Dermis blood vessel endothelial cell (primary cell): ENCODE data around the gene TPRA1. TPM values are rescaled to one million over a fixed set of nuclear protein-coding genes. Genes with fewer than 3 reads are reported as not detected.
A peak's percentile ranks its signal among the peaks of the same experiment; 100 is the strongest.
"Not testable (repeated sequence)": the region's sequence is repeated elsewhere in the genome, so short reads cannot be mapped to it uniquely, and the experiment has no call there.

Source experiments
- DNase-seq: peaks from one replicate; pipeline ENCODE4 v3.0.0; 2010
- total RNA-seq: library from RNA; depleted of rRNA; stranded (reverse); fragments of >200 nt; gene quantifications from 2 replicates; pipeline ENCODE4 v1.2.3, GENCODE V29; 2014

TPRA1 gene
- total RNA-seq, 1 donor from 2014 or later, result 48.3 TPM

DNA sequence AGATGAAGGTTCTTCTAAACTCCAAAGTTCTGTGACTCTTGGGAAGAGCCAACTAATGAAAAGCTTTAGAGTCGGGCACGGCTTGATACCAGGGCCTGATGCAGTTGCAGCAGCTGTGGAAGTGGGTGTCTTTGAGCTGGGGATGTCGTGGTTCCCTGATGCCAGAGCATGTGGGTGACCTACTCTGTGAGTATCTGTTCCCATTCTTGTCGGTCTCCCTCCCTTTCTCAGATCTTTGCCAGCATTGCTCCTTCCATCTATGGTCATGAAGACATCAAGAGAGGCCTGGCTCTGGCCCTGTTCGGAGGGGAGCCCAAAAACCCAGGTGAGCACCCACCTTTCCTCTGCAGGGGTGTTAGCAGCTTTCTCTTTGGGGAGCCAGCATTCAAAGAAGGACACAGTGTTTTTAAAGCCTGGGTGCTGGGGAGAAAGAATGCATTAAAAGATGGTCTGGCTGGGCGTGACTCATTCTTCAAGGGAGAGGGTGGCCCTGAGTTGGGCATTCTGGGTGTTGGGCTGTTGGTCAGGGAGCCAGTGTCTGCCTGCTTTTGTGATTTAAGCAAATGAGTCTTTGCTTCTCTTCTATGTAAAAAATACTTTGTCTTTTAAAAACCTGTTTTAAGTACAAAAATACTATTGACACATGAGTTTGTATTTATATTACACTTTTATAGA, 25.2 kb upstream of the TPRA1 start:
- DNase-seq, result no peak

DNA sequence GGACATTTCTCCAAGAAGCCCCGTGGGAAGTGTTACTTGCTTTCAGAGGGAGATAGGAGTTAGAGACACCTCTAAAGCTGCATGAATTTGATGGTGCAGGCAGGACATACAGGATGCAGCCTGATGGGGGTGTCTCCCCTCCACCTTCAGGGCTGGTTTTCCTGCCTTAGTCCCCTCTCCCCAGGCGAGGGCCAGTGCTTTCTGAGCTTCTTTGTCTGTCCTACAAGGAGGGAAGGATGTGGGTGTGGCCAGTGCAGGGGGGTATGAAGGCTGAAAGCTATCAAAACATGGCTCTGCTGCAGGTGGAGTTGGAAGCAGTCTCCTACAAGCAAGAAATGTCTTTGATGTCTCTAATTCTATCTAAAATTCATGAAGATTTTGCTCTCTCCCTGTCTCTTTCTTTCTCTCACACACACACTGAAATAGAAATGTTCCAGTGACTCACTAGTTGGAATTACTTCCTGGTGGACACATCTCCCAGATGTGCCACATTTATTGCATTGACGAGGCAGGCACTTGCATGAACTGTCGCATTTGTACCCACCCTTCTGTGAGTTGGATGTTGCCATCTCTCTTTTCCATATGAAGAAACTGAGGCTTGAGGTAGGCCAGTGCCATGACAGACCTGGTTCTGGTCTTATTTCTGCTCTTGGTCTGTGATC, 24.5 kb upstream of the TPRA1 start:
- DNase-seq, result peak; percentile 11

DNA sequence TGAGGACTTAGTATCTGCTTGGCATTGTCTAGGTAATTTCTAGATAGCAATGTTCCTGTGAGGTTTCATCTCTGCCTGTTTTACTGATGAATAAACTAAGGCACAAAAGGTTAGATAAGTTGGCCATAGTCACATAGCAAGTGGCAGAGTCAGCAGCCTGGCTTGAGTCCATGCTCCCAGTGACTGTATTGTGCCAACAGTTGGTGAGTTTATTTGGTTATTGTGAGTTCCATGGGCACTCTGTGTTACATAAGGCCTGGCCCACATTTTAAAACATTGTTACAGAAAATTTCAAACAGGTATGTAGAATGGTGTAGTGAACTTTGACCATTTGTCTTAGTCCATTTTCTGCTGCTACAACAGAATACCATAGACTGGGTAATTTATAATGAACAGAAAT, 22.9 kb upstream of the TPRA1 start:
- no peak for DNase-seq

DNA sequence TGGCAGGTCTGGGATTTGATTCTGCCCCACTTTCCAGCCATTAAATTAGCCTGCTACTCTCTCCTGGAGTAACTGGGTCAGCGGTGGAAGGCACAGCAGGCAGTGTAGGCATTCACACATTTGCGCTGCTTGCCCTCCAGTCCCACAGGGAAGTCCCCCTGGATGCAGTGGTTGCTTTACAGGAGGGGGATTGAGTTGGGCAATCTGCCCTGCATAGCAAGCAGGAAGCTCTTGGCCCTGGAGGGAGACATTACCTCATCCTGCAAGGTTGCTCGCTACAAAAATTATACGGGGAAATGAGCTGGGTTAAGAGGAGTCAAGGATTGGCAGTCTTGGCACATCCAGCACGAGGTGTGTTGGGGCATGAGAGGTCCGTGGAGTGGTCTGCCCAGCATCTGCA, 22.4 kb upstream of the TPRA1 start:
- peak; percentile 52 for DNase-seq

DNA sequence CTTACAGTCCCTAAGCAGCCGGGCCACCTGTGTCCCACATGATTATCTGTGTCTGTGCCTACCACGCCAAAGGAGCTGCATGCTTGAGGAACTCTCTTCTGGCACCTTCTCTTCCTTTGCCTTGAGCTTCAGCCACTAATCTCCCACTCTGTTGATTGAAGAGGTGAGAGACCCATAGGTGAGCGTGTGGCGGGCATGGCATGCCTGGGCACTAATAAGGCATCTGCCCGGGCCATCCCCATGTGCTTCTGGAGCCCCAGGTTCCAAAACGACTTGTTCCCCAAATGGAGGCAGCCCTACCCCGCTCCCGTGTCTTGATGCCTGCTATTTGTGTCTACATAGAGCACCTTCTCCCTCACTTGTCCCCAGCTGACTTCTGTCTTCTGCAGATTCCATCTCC, 20.7 kb upstream of the TPRA1 start:
- DNase-seq, result no peak

DNA sequence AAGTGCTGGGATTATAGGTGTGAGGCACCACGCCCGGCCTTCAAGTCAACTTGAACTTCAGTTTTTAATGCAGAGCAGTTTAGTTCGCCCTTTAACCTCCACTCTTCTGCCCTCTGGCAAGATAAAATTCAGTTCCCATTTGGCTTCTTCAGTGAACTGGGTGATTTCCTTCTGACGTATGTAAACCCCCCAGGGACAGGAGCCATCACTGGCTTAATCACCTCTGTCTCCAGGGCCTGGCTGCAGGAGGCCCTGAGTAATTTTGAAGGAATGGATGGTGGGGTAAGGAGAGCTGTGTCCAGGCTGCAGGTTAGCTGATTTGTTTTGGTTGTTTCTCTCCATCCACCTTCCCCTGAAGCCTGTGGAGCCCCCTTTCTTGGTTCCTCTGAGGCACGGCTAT, 19.6 kb upstream of the TPRA1 start:
- DNase-seq, result no peak

DNA sequence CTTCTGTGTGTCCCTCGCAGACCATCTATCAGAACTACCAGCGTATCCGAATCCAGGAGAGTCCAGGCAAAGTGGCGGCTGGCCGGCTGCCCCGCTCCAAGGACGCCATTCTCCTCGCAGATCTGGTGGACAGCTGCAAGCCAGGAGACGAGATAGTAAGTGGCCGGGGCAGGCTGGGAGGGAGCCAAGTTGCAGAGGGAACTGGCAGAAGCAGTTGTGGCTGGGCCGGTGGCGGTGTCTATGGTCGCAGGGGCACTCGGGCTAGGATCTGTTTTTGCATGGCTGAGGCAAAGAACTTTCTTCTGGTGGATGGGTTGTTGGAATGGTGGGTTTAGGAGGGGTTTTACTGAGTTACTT, 17.8 kb upstream of the TPRA1 start:
- no peak for DNase-seq

DNA sequence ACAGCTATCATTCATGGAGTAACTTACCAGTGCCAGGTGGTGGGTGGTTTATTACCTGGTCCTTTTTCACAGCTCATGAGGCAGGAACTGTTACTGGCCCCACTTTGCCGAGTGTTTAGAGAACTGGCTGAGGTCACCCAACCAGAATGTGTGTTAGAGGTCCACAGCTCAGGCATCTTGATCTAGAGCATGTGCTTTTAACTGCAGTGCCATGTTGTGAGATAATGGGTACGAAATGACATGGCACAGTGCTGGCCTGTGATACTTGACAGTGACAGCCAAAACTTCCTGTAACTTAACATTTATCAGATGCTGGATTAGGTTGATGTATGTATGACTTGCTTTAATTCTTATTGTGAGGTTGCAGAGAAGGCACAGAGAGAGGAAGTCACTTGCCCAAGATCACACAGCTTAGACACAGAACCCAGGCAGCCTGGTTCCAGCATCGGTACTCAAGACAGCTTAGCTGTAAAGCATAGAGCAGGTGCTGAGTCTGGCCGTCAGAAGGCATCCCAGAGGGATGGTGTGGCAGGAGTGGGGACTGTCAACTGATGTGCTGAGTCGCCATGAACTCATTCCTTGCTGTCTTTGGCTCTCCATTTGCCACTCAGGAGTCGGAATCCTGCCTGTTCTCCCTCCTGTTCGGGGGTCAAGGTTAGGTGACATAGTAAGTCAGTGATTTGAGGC, 17.3 kb upstream of the TPRA1 start:
- DNase-seq, result no peak

DNA sequence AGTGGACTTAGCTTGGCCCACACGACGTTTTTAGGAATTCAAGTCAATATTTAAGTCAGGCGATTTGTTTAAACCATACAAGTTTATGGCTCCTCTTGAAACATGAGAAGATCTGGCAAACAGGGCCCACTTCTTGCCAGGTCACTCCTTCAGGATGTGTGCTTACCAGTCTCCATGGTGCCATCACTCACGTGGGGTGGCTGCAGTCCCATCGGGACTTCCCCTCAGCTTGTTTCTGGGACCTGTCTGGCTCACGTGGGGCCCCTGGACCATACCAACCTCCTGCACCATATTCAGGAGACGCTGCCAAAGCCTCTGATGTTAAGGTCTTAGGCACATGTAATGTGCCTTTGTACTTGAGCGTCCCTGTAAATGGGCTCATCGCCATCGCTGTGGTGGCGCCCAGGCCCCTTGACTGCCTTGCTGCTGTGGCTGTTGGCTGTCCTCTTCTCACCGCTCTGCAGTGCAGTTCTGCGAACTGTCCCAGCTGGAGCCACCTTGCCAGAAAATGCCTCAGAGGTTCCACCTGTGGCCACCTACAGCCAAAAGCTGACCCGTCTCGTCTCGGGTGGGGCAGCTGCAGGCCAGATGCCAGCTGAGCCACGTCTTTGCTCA, 16.6 kb upstream of the TPRA1 start:
- DNase-seq, result no peak

DNA sequence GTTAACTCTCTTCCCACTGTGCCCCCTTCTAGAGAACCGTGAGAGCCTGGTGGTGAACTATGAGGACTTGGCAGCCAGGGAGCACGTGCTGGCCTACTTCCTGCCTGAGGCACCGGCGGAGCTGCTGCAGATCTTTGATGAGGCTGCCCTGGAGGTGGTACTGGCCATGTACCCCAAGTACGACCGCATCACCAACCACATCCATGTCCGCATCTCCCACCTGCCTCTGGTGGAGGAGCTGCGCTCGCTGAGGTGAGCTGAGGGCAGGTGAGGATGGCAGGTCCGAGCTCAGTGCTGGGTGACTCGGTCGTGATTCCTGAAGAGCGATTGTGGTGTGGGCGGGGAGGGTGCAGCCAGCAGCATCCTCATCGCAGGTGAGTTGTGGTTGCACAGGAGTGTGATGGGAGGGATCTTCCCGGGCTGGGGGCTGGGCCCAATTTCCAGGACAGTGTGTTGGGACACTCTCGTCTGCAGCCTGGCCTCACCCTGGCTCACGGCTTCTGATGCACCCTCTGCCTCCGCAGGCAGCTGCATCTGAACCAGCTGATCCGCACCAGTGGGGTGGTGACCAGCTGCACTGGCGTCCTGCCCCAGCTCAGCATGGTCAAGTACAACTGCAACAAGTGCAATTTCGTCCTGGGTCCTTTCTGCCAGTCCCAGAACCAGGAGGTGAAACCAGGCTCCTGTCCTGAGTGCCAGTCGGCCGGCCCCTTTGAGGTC, 15.7 kb upstream of the TPRA1 start:
- DNase-seq, result no peak

DNA sequence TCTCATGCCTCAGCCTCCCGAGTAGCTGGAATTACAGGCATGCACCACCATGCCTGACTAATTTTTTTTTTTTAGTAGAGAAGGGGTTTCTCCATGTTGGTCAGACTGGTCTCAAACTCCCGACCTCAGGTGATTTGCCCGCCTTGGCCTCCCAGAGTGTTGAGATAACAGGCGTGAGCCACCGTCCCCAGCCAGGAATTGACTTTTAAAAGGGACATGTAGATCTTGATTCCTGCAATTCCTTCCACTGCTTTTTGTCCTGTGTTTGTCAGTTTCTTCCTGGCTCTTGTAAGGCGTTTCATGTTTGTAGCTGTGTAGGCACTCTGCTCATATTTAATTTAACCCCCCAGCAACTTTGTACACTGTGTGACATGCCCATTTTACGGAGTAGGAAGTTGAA, 15.0 kb upstream of the TPRA1 start:
- DNase-seq, result not testable (repeated sequence)

DNA sequence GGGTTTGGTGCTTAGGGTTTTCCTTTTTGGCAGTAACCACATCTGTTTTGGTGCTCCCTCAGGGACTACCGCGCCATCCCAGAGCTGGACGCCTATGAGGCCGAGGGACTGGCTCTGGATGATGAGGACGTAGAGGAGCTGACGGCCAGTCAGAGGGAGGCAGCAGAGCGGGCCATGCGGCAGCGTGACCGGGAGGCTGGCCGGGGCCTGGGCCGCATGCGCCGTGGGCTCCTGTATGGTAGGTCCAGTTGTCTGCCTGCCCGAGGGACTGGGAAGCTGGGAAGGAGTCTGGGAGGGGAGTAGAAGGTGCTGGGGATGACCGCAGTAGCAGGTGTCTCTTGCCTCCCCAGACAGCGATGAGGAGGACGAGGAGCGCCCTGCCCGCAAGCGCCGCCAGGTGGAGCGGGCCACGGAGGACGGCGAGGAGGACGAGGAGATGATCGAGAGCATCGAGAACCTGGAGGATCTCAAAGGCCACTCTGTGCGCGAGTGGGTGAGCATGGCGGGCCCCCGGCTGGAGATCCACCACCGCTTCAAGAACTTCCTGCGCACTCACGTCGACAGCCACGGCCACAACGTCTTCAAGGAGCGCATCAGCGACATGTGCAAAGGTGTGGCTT, 14.1 kb upstream of the TPRA1 start:
- no peak for DNase-seq

DNA sequence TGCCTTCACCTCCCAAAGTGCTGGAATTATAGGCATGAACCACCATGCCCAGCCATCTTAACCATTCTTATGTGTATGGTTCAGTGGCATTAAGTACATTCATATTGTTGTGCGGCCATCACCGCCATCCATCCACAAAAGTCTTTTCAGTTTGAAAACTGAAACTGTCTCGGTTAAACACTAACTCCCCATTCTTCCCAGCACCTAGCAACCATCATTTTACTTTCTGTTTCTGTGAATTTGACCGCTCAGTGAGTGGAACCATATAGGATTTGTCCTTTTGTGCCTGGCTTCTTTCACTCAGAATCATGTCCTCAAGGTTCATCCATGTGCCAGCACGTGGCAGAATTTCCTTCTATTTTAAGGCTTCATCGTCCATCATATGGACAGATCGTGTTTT, 13.5 kb upstream of the TPRA1 start:
- no peak for DNase-seq

DNA sequence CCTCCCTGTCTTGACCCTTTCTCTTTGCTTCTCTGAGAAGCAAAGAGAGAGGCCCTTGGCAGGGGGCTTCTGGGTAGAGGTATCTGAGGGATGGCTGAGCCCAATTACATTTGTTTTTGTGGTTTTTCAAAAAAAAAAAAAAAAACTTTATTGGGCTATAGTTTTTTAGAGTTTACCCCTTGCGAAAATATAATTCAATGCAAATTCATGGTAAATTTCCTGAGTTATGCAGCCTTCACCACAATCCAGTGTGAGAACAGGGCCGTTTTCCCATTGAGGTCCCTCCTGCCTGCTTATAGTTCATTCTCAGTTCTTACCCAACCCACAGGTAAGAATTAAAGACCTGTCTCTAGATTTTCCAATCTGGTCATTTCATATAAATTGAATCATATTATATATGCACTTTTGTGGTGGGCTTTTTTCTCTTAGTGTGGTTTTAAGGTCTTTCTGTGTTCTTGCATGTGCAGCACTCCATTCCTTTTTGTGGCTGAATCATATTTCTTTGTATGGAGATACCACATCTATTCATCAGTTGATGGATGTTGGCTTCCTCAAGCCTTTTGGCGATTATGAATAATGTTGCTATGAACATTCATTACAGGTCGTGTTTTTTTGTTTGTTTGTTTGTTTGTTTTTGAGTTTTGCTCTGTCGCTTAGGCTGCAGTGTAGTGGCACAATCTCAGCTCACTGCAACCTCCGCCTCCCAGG, 10.4 kb upstream of the TPRA1 start:
- no peak for DNase-seq

DNA sequence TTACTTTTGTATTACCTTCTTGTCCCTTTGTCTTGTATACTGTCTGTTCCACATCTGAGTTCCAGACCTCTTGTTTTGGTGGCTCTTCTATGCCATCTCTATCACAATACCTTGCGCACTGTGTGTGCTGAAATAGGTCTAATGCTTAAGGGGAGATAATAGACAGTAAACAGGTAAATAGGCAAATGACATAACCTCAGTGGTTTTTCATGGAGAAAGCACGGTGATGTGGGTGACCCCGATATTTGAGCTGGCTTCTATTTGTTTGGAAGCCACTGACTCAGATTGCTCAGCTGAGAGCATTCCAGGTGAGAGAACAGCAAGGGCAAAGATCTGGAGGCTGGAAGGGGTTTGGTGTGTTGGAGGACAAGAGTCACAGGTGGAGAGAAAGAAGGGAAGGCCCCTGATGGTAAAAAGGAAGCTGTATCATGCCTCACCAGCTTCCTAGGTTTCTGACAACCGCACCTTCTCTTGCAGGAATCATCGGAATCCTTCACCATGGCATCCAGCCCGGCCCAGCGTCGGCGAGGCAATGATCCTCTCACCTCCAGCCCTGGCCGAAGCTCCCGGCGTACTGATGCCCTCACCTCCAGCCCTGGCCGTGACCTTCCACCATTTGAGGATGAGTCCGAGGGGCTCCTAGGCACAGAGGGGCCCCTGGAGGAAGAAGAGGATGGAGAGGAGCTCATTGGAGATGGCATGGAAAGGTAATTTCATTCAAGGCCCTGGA, 8.5 kb upstream of the TPRA1 start:
- DNase-seq, result no peak

DNA sequence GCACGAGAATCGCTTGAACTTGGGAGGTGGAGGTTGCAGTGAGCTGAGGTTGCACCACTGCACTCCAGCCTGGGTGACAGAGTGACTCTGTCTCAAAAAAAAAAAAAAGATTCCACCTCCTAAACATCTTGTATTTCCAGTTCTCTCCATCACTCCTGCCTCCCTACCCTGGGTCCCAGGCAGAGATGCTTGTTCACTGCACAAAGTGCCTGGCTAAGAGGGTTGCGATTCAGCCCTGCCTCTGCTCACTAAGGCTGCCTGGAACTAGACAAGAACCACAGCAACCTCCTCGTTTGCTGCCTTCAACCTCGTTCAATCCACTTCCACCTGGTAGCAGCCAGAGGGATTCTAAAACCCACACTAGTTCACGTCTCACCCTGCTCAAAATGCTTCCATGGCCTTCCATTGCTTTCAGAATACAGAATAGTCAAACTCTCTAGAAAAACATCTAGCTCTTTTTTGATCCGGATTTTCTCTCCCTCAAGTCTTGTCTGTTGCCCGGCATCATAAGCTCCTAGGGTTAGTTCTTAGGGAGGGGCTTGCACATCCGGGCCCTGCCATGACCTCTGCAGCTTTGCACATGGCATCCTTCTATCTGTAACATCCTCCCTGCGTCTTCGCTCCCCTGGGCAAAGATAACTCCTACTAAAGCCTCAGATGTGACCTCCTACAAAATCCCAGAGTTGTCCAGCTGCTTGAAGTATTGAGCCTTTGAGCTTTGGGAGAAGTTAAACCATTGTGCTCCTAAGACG, 6.7 kb upstream of the TPRA1 start:
- no peak for DNase-seq

DNA sequence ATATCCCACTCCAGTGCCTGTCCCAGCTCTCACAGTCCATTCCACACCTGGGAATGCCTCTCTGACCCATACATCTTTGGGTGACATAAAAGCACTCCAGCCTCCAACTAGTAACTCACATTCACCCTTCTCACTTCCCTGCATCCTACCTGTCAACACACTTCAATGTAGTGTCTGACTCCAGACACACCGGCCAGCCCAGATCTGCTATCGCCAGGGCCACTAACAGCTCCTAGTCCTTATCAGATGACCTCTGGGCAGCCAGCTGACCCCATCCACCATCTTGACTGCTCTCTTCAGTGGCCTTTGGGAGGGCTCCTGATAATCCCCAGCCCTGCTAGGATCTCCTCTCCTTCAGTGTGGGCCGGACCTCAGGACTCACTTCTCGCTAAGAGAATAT, 4.8 kb upstream of the TPRA1 start:
- DNase-seq, result no peak

DNA sequence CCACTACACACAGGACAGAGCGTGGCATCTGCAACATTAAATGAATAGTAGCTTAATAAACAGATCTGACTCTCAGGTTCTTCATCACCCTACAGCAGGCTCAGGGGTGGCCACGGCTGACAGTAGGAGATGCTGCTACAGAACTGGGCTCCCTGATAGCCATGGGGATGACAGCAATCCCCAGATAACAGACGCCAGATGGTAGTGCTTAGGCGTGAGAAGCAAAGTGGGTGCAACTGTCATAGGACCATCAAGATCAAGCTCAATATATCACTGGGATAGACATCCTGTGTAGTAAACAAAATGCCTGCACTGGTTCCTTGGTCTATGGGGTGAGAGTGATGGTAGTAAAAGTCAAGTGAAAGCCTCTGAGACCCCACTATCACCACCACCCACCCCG, 2.6 kb upstream of the TPRA1 start:
- DNase-seq, result no peak

DNA sequence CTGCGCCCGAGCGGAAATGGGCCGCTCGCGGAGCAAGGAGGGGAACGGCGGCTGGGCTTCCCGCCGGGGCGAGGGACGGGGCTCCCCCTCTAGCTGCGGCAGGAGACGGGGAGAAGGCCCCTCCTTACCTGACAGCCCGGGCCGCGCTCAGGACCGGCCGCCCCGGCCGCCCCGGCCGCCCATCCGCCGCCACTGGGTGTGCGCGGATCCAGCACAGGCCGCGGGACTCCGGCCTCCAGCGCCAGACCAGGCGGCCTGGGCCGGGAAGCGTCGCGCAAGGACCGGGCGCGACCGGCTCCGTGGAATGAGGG, 296 bp downstream of the TPRA1 start:
- no peak for DNase-seq

DNA sequence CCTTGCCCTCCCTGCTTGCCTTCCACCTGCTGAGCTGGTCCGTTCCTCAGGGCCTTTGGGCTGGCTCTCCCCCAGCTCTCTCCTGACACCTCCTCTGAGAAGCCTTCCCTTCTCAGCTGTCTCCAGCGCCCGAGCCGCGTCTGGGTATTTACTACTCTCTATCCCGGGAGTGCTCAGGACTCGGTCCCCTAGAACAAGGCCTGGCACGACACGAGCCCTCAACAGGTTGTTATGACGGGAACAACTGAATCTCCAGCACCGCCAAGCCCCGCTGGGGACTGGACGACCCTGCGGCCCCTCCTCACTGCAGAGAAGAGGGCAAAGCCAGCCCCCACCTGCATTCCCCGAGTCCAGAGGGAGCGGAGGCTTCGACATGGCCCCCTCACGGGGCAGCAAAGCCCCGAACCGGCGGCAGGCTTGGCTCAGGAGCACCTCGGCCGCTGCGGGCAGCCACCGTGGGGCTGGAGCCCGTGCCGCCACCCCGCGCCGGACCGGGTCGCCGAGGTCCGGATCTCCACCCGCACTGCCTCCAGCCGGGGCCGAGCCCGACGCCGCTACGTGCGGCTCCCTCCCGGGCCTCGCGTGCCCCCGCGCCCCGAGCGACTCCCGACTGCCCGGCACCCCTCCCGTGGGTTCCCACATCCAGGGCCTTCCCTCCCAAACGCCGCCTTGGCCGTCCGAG, 792 bp downstream of the TPRA1 start:
- peak; percentile 33 for DNase-seq
